ENCODE data around the gene SPOCK3.

Gene SPOCK3

GRCh38 chr4:167171928-167172327 lies 62.4 kb downstream of the SPOCK3 start:
- DNase-seq: no peak

- no peak for DNase-seq
These were observed 65.7 kb downstream of the SPOCK3 start for GRCh38 chr4:167168611-167169010.

- DNase-seq: no peak
These were observed 83.7 kb downstream of the SPOCK3 start for GRCh38 chr4:167150587-167150986.

DNA sequence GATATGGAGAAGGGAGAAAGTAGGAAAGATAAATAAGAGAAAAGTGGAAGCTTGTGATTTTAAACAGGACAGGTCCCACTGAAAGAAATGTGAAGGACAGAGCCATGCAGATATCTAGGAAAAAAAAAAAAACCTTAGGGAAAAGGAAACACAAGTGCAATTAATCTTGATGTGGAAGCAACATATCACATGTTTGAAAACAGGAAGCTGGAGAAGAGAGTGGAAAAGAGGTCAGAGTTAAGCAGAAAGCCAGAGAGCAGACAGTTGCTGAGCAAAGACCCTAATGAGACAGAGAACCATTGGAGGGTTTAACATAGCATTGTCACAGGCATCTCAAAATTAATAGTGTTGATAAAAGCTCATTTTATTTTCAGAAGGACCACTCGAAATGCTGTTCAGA lies 89.7 kb downstream of the SPOCK3 start:
- no peak for DNase-seq

GRCh38 chr4:167143018-167143417 lies 91.3 kb downstream of the SPOCK3 start:
- DNase-seq: no peak

DNA sequence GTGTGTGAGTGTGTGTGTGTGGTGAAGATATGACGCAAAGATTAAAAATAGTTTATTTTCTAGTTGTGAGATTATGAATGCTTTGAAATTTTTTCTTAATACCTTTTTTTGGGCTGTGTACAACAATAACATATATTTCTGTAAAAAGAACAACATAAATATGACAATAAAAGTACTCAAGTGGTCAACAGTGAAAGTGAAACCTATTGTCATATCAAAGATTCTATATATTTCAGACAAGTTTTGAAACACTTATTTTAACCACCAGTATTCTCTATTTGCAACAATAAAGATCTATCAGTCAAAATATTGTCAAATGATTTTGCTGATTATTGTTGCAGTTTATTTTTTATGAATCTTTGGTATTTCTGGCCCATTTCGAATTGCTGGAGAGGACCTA lies 98.0 kb downstream of the SPOCK3 start:
- DNase-seq: no peak

DNA sequence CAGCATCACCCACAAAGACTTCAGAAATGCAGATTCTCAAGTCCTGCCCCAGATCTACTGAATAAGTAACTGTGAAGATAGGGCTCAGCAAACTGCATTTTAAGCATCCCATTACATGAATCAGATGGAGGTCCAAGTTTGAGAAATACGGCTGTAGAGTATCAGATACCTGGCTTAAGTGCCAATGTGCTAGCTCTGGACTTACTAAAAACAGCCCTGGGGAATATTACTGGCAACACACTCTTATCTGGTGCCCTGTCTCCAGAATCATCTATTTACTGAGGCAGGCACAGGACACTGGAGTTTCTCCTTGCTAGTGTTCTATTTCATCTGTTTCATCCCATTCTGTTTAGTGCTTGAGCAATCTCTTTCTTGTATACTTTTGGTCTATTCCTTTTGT lies 105.1 kb downstream of the SPOCK3 start:
- no peak for DNase-seq

GRCh38 chr4:167119392-167119791 lies 114.9 kb downstream of the SPOCK3 start:
- DNase-seq: no peak

GRCh38 chr4:167117273-167117672 lies 117.0 kb downstream of the SPOCK3 start:
- no peak for DNase-seq

GRCh38 chr4:167114416-167114971 lies 119.8 kb downstream of the SPOCK3 start:
- DNase-seq: no peak

- DNase-seq: no peak
These were observed 122.7 kb downstream of the SPOCK3 start for GRCh38 chr4:167111622-167112021.

DNA sequence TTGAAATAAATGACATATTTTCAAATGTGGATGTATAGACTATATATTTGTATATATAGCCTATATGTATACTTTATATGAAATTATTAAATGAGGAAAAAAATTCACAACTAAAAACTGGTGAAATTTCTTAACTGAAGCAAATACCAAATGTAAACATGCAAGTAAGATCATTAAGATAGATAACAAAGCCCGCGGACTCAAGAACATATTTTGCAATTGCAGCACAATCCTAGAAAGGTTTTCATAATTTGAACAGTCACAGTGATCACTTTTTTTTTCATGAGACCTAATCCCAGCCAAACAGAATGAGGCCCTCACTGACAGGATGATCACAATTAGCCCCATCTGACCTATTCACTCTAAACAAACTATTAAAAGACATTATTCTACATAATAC lies 123.2 kb downstream of the SPOCK3 start:
- no peak for DNase-seq

DNA sequence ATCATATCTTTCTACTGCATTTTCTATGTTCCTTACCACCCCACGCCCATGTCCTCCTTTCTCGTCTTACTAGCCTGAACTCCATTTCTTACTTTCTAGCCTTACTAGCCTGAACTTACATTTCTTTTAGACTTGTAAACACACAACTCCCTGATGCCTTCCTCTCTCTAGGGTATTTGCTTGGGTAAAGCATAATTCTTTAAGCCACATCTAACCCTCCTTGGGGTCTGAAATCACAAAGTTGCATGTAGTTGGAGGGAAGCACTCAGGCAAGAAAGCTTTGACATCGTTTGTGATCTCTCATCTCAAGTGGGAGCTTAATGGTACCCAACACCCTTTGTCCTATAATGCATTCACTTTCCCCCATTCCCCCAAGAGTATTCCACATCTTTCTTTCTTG lies 124.4 kb downstream of the SPOCK3 start:
- no peak for DNase-seq

DNA sequence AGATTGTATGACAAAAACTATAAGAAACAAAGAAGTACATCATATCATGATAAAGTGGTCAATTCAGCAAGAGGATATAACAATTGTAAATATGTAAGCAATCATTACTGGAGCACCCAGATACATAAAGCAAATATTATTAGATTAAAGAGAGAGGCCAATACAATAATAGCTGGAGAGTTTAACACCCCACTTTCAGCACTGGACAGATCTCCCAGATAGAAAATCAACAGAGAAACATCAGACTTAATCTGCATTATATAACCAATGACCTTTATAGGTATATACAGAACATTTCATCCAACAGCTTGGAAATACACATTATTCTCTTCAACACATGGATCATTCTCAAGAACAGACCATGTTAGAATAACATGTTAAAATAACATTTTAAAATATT lies 128.4 kb downstream of the SPOCK3 start:
- no peak for DNase-seq

GRCh38 chr4:167102475-167102874 lies 131.8 kb downstream of the SPOCK3 start:
- DNase-seq: no peak

- DNase-seq: no peak
These were observed 133.3 kb downstream of the SPOCK3 start for GRCh38 chr4:167101035-167101434.

DNA sequence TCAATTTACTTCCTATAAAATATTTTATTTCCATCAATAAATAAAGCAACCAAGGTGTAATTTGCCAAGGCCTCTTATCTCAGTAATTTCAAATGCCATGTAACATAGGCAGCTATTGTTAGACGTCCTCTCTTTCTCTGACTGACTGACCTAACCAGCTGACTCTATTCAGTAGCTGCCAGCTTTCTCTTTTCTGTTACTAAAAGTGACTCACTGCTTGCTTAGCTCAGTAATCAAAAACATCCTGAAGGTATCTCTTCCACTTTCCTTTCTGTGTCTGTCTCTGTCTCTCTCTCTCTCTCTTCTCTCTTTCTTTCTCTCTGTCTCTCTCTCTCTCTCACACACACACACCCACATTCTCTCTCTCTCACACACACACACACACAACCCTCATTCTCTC lies 134.2 kb downstream of the SPOCK3 start:
- DNase-seq: no peak

GRCh38 chr4:167088115-167088514 lies 146.2 kb downstream of the SPOCK3 start:
- DNase-seq: no peak

DNA sequence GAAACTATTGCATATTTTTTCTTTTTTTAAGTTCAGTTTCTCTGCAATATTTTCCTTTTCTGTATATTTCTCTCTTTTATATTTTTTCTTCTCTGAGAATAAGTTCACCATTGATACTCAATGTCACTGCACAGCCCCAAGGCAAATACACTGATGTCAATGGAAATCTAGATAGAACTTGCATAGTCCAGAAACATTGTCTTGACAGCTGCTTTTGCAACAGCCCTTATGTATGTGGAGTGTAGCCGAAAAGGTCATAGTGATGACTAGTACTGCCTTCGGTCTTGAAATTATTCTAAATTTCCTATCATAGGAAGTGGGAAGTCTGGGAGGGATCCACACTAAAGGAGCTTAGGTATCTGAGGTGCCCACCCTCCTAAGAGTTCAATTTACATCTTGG lies 150.0 kb downstream of the SPOCK3 start:
- no peak for DNase-seq

- DNase-seq: no peak
These were observed 154.5 kb downstream of the SPOCK3 start for GRCh38 chr4:167079762-167080161.

GRCh38 chr4:167052631-167053091 lies 181.6 kb downstream of the SPOCK3 start:
- no peak for DNase-seq

DNA sequence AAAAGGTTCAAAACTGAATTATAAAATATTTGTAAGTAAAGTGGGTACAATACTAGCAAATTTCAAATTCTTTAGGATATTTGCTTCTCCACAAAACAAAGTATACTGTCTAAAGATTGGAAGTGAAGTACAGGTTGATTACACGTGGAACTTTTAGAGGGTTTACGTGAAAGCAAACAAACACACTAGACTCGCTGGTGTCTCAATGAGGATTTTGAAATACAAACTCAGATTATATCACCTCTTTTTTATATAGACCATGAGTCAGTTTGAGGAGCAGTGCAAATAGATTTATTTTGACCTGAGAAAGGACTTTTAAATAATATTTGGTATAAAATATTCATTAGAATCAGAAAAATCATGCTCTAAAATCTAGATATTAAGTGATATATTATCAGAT lies 185.0 kb downstream of the SPOCK3 start:
- DNase-seq: no peak

GRCh38 chr4:167041524-167041923 lies 192.8 kb downstream of the SPOCK3 start:
- DNase-seq: no peak

DNA sequence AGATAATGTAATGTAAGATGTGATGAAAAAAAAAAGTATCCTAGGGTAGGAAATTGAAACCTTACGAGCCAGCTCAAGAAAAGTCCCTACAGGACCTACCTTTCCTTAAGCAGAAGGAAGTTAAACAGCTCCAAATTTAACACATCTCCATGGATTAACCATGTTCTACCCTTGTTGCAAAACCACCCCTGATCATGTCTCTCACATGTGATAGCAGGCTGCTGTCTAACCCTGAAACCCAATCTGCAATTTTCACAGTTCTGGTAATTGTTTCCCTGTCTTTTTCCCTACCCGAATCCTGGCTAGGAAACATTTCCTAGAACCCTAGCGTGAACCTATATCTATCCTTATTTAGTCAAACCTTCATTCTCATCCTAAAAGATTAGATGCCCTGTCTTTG lies 198.9 kb downstream of the SPOCK3 start:
- no peak for DNase-seq

GRCh38 chr4:167034983-167035382 lies 199.3 kb downstream of the SPOCK3 start:
- no peak for DNase-seq

- DNase-seq: no peak
These were observed 201.4 kb downstream of the SPOCK3 start for GRCh38 chr4:167032871-167033270.
